ENCODE results near the gene MBD3L2.

DNA sequence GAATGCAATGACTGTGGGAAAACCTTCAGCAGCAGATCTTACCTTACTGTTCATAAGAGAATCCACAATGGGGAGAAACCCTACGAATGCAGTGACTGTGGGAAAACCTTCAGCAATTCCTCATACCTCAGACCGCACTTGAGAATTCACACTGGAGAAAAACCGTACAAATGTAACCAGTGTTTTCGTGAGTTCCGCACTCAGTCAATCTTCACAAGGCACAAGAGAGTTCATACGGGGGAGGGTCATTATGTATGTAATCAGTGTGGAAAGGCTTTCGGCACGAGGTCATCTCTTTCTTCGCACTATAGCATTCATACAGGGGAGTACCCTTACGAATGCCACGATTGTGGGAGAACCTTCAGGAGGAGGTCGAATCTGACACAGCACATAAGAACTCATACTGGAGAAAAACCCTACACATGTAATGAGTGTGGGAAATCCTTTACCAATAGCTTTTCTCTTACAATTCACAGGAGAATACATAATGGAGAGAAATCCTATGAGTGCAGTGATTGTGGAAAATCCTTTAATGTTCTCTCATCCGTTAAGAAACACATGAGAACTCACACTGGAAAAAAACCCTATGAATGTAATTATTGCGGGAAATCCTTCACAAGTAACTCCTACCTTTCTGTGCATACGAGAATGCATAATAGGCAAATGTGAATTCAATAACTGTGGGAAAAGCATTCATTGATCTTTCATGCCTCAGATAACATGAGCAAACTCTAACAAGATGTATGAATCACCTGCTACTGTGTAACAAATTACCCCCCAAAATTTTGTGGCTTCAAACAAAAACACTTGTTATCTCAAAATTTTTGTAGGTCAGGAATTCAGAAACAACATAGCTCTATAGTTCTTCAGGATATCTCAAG is 34.2 kb downstream of the MBD3L2 start:
- TF ChIP-seq, protein P1, sequence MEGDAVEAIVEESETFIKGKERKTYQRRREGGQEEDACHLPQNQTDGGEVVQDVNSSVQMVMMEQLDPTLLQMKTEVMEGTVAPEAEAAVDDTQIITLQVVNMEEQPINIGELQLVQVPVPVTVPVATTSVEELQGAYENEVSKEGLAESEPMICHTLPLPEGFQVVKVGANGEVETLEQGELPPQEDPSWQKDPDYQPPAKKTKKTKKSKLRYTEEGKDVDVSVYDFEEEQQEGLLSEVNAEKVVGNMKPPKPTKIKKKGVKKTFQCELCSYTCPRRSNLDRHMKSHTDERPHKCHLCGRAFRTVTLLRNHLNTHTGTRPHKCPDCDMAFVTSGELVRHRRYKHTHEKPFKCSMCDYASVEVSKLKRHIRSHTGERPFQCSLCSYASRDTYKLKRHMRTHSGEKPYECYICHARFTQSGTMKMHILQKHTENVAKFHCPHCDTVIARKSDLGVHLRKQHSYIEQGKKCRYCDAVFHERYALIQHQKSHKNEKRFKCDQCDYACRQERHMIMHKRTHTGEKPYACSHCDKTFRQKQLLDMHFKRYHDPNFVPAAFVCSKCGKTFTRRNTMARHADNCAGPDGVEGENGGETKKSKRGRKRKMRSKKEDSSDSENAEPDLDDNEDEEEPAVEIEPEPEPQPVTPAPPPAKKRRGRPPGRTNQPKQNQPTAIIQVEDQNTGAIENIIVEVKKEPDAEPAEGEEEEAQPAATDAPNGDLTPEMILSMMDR (conservative IDR thresholded peaks at IDR 0.05; ENCODE audit: low read length): no peak
- TF ChIP-seq EZH2phosphoT487 (IDR thresholded peaks at IDR 0.05; ENCODE audit: borderline replicate concordance): no peak

Data from Loucy (cell line).